Stimulated activated effector memory CD8-positive, alpha-beta T cell treated with anti-CD3 and anti-CD28 coated beads, Interleukin-12 subunit alpha, Interleukin-12 subunit beta, amount 100 ng/mL, for 72 hours (primary cell): ENCODE data around the gene POF1B.
"Not testable (repeated sequence)": the region's sequence is repeated elsewhere in the genome, so short reads cannot be mapped to it uniquely, and the experiment has no call there.

ENCODE experiments used
- ATAC-seq: fragments of 150-1000 bp; cut with Tn5 transposase; 2 replicates; pipeline ENCODE4 v1.10.0; 2021
- DNase-seq, 2 donors: peaks; one replicate each; pipeline ENCODE4 v3.0.0; 2021 to 2022; ENCODE audit warnings: low spot score in 2 of 2
- H3K27ac Mint-ChIP-seq: one replicate; pipeline ENCODE4 v1.8.0; 2022; ENCODE audit warnings: mild to moderate bottlenecking, mixed read lengths
- H3K36me3 Mint-ChIP-seq: one replicate; pipeline ENCODE4 v1.8.0; 2022; ENCODE audit warnings: mild to moderate bottlenecking, mixed read lengths
- H3K4me1 Mint-ChIP-seq: one replicate; pipeline ENCODE4 v1.8.0; 2022; ENCODE audit warnings: mixed read lengths
- H3K4me3 Mint-ChIP-seq: one replicate; pipeline ENCODE4 v1.8.0; 2022; ENCODE audit warnings: mild to moderate bottlenecking, mixed read lengths
- H3K9me3 Mint-ChIP-seq: one replicate; pipeline ENCODE4 v1.8.0; 2022; ENCODE audit warnings: mixed read lengths

POF1B gene

DNA sequence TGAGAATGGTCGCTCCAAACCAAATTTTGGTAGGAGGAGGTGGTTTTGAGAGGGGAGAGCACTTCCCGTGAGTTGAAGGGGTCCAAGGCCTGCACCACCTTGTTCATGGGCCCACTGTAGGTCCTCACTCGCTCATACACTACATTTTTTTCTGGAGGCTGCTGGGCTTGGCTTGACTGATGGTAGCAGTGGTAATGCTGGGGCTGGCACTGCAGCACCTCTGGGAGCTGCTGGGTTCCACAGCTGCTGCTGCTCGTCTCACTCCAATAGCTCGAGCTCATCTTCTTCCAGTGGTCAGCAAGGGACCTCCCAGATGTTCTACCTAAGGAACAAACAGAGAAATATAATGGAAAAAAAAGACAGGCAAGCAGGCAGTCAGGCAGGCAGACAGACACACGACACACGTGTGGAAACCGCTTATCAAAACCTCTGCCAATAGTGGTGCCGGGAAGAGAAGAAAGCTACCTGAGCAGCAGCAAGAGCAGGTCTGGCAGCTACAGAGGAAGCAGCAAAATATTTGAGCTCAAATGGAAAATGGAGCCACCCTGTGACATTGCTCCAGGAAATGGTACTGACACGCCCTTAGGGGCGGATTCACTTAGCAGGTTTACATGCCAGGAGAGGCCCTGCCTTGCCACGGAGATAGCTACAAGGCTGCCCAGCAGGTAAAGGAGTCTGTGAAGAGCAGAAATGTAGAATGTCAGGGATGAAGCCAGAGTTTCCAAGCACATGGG, at the start of gene POF1B:
Gene POF1B (minus strand): TSS at position 492 of the 734 bp plus-strand sequence. CDS start 211 bp downstream, at position 281.
- Mint-ChIP-seq H3K27ac (no peak within 1 kb of the TSS), H3K4me1 (no peaks in the 10 kb centered on the region), H3K36me3 (no peaks in the 10 kb centered on the region), H3K4me3 (no peak within 1 kb of the TSS), H3K9me3 (no peaks in the 10 kb centered on the region)
- ATAC-seq (no peak), DNase-seq (no peak)

DNA sequence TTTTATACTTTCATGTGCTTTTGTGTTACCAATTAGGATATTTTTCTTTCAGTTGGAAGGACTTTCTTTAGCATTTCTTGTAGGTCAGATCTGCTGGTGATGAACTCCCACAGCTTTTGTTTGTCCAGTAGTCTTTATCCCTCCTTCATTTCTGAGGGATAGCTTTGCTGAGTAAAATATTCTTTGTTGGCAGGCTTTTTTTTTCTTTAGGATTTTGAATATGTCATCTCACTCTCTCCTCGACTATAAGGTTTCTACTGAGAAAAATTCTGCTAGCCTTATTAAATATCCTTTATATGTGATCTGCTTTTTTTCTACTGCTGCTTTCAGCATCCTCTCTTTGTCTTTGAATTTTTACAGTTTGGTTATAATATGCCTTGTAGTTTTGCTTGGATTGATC, 49.6 kb upstream of the POF1B start:
- no peak for DNase-seq
- no peaks in the 10 kb centered on the region for H3K36me3 Mint-ChIP-seq
- peaks cover 11% of the 10 kb centered on the region for H3K9me3 Mint-ChIP-seq
- no peak overlapping the region for H3K4me3 Mint-ChIP-seq
- no peaks in the 10 kb centered on the region for H3K4me1 Mint-ChIP-seq
- no peak for ATAC-seq
- no peak overlapping the region for H3K27ac Mint-ChIP-seq

DNA sequence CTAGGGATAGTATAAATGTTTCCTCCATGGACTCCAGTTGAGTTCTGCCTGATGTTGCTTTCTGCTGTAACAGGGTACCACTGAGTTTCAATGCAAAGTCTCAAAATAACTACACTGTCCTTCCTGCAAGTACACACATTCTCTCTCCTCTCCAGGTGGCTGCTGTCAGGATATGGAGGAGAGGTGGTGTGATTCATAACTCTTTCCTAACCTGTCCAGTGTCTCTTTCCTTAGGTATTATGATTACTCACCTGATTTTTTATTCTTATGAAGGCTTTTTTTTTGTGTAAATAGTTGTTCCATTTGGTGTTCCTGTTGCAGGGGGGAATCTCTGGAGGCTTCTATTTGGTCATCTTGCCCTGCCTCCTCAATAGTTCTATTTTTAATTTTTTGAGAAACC, 39.8 kb upstream of the POF1B start:
- Mint-ChIP-seq H3K27ac (no peak overlapping the region), H3K4me3 (no peak overlapping the region), H3K36me3 (no peaks in the 10 kb centered on the region), H3K9me3 (peaks cover 10% of the 10 kb centered on the region), H3K4me1 (no peaks in the 10 kb centered on the region)
- DNase-seq (no peak), ATAC-seq (no peak)

DNA sequence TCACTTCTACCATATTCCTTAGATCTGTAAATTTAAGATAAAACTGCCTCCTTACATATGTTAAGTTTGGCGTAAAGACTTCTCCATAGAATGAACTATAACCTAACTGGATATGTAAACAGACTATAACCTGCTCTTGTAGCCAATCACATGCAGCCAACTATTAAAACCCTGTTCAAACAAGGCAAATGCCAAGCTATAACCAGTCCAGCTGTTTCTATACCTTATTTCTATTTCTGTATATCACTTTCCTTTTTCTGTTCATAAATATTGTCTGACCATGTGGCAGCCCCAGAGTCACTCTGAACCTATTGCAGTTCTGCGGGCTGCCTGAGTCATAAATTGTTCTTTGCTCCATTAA, 12.4 kb upstream of the POF1B start:
- no peaks in the 10 kb centered on the region for H3K36me3 Mint-ChIP-seq
- no peaks in the 10 kb centered on the region for H3K9me3 Mint-ChIP-seq
- H3K4me3 Mint-ChIP-seq = no peak overlapping the region
- ATAC-seq (no peak), DNase-seq (no peak)
- H3K4me1 Mint-ChIP-seq = no peaks in the 10 kb centered on the region
- H3K27ac Mint-ChIP-seq = no peak overlapping the region

- no peaks in the 10 kb centered on the region for H3K4me1 Mint-ChIP-seq
- H3K4me3 Mint-ChIP-seq = no peak overlapping the region
- no peak overlapping the region for H3K27ac Mint-ChIP-seq
- H3K9me3 Mint-ChIP-seq = no peaks in the 10 kb centered on the region
- ATAC-seq = no peak
- no peaks in the 10 kb centered on the region for H3K36me3 Mint-ChIP-seq
- DNase-seq = no peak
Measured at GRCh38 chrX:85391185-85391877, 11.9 kb upstream of the POF1B start.

- Mint-ChIP-seq H3K27ac (no peak overlapping the region), H3K4me1 (no peaks in the 10 kb centered on the region), H3K9me3 (peaks cover 2% of the 10 kb centered on the region), H3K36me3 (no peaks in the 10 kb centered on the region), H3K4me3 (no peak overlapping the region)
- DNase-seq (no peak), ATAC-seq (no peak)
Measured at GRCh38 chrX:85381602-85382001, 2.1 kb upstream of the POF1B start.

DNA sequence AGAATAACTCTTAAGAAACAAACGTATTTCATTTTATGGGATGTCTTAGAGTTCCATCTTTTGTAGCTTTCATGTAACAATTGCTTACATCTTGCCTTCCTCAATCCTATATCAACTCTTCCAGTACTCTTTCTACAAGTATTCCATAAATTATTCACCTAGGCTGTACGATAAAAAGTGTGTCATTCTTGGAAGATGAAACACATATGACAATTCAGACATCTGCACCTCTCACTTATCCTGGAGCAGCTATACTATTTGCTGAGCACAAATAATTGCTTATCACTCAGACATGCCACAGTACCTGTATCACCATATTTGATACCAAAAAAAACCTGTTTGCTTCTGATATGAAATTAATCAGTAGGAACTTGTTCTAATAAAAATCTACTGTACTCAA, 1.0 kb downstream of the POF1B start:
- Mint-ChIP-seq H3K4me3 (no peak overlapping the region), H3K9me3 (no peaks in the 10 kb centered on the region)

DNA sequence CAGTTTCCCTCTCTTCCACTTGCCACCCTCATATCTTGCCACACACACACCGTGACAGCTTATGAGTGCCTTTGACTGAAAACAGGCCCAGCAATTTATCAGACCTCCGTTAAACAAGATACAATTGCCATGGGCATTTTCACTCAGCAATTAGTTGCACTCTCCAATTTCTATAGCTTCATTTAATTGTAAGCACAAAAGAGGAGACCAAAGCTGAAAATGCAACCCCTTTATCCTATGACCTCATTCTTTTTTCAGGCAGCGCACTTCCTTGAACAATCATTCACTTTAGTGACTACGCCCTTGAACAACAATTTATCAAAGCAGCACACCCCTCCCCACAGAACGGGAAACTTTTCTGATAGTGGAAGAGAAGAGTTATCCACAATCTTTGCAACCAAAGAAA, 4.1 kb downstream of the POF1B start:
- Mint-ChIP-seq H3K4me3 (no peak overlapping the region), H3K4me1 (no peaks in the 10 kb centered on the region), H3K36me3 (no peaks in the 10 kb centered on the region), H3K9me3 (no peaks in the 10 kb centered on the region), H3K27ac (no peak overlapping the region)
- DNase-seq (no peak), ATAC-seq (no peak)

More for the DNA sequence above, 1.0 kb downstream of the POF1B start:
- H3K27ac Mint-ChIP-seq = no peak overlapping the region
- ATAC-seq (no peak), DNase-seq (no peak)
- no peaks in the 10 kb centered on the region for H3K4me1 Mint-ChIP-seq
- H3K36me3 Mint-ChIP-seq = no peaks in the 10 kb centered on the region

- no peak for DNase-seq
- no peak for ATAC-seq
- peaks cover 4% of the 10 kb centered on the region for H3K9me3 Mint-ChIP-seq
- H3K27ac Mint-ChIP-seq = no peak overlapping the region
- H3K4me1 Mint-ChIP-seq = no peaks in the 10 kb centered on the region
- H3K4me3 Mint-ChIP-seq = no peak overlapping the region
- H3K36me3 Mint-ChIP-seq = no peaks in the 10 kb centered on the region
Measured at GRCh38 chrX:85365370-85365995, 14.0 kb downstream of the POF1B start.

GRCh38 chrX:85359051-85359450, 20.4 kb downstream of the POF1B start:
- Mint-ChIP-seq H3K27ac (no peak overlapping the region), H3K36me3 (no peaks in the 10 kb centered on the region), H3K4me3 (no peak overlapping the region), H3K9me3 (peaks cover 11% of the 10 kb centered on the region), H3K4me1 (no peaks in the 10 kb centered on the region)
- ATAC-seq = no peak
- no peak for DNase-seq

DNA sequence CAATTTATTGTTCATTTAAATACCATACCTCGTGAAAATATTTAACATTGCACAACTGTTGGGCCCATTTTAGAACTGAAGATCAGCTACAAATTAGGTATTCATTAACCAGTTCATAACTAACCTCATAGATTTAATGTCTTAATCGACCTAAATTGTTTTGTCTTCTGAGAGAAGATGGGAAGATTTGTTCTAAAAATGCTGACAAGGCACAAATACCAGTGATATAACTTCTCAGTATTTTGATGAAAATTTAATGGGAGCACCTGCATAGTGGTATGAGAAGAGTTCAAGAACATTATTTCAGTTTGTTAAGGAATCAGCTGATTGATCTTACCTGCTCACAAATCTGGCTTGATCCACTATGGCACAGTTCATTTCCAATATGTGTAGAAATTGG, 33.9 kb downstream of the POF1B start:
- no peaks in the 10 kb centered on the region for H3K4me1 Mint-ChIP-seq
- DNase-seq (no peak), ATAC-seq (no peak)
- no peaks in the 10 kb centered on the region for H3K36me3 Mint-ChIP-seq
- no peaks in the 10 kb centered on the region for H3K9me3 Mint-ChIP-seq
- H3K4me3 Mint-ChIP-seq = no peak overlapping the region
- H3K27ac Mint-ChIP-seq = no peak overlapping the region

DNA sequence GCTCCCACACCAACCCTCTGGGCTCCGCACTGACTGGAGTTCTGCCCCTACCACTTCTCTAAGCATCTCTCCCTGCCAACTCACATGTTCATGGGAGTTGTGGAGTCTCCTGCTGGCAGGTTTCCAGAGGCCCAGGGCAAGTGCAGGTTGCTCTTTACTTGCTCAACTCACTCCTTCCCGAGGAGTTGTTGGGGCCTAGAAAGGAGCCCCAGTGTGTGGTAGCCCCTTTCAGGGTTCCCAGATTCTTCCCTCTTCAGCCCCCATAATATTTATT, 52.5 kb downstream of the POF1B start:
- Mint-ChIP-seq H3K4me1 (no peaks in the 10 kb centered on the region), H3K4me3 (no peak overlapping the region), H3K36me3 (no peaks in the 10 kb centered on the region), H3K9me3 (peaks cover 7% of the 10 kb centered on the region), H3K27ac (no peak overlapping the region)
- DNase-seq = no peak
- ATAC-seq = no peak

GRCh38 chrX:85326234-85327059, 53.0 kb downstream of the POF1B start:
- peaks cover 6% of the 10 kb centered on the region for H3K9me3 Mint-ChIP-seq
- no peak overlapping the region for H3K4me3 Mint-ChIP-seq
- ATAC-seq (no peak), DNase-seq (no peak)
- no peaks in the 10 kb centered on the region for H3K4me1 Mint-ChIP-seq
- no peak overlapping the region for H3K27ac Mint-ChIP-seq
- no peaks in the 10 kb centered on the region for H3K36me3 Mint-ChIP-seq

GRCh38 chrX:85311348-85311747, 68.1 kb downstream of the POF1B start:
- H3K4me1 Mint-ChIP-seq, ATAC-seq, H3K9me3 Mint-ChIP-seq, H3K4me3 Mint-ChIP-seq, H3K36me3 Mint-ChIP-seq, DNase-seq, H3K27ac Mint-ChIP-seq: not testable (repeated sequence)

DNA sequence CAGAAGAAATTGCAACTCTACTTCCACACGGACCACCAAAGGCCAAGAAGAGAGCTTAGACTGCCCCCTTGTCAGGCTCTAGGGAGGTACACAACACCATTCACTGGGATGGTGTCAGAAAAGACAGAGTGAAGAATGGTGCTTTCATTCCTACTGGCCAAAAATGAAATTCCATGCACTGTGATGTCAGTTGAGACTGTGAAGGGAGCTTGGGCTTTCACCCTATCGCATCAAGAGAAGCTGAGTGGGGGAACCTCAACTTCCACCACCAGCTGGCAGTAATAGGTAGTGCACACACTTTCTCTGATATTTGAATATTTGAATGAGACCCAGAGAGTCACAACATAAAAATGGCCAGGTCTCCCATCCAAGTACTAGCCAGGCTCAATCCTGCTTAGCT, 69.7 kb downstream of the POF1B start:
- Mint-ChIP-seq H3K4me1 (no peaks in the 10 kb centered on the region), H3K27ac (no peak overlapping the region), H3K4me3 (no peak overlapping the region), H3K9me3 (peaks cover 2% of the 10 kb centered on the region), H3K36me3 (no peaks in the 10 kb centered on the region)
- ATAC-seq (no peak), DNase-seq (no peak)
